ENCODE measurements around the gene PDE11A.
"Not testable (repeated sequence)": the region's sequence is repeated elsewhere in the genome, so short reads cannot be mapped to it uniquely, and the experiment has no call there.

The PDE11A gene

DNA sequence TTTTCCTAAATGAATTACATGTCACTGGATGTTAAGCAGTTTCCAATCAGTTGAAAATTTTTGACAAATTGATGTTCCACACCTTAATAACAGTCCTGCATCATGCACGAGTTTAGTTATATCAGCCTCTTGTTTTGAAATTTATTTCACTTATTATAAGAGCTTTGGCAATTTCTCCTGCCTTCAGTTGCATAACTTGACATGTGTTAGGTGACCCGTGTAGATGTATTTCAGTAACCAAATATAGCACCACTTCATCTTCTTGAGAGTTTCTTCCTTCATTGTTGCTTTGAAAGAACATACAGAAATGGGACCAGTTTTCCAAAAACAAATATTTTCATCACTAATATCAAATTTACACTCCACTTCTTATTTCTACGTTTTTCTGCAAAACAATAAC lies 202.7 kb downstream of the PDE11A start:
- H3K4me3 Mint-ChIP-seq: no peak overlapping the region
- no peaks in the 10 kb centered on the region for H3K36me3 Mint-ChIP-seq (ENCODE audit: insufficient read depth)
- no peak overlapping the region for H3K27ac Mint-ChIP-seq
- ATAC-seq (replicated peaks): no peak
- peaks cover 0 to 13% of the 10 kb centered on the region in 2 donors for H3K27me3 Mint-ChIP-seq
- DNase-seq: no peak
- H3K4me1 Mint-ChIP-seq (ENCODE audit: low read depth in 2 of 2): no peaks in the 10 kb centered on the region
- H3K9me3 Mint-ChIP-seq: peaks cover 0 to 3% of the 10 kb centered on the region in 2 donors

DNA sequence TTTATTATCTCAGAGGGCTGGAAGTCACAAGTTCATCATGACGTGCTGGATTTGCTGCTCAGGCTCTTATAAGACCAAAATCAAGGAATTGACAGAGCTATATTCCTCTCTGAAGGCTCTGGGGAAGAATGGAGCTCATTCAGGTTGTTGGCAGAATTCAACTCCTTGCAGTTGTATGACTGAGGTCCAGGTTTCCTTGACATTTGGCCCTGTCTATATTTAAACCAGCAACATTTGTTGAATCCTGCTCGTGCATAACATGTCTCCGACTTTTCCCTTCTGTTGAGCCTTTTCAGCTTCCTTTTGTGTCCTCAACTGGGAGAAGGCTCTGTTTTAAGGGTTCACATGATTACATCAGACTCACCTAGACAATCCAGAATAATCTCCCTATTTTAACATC lies 203.4 kb downstream of the PDE11A start:
- no peak for ATAC-seq (replicated peaks)
- Mint-ChIP-seq H3K27me3 (peaks cover 0 to 10% of the 10 kb centered on the region in 2 donors), H3K9me3 (peaks cover 0 to 3% of the 10 kb centered on the region in 2 donors), H3K36me3 (ENCODE audit: insufficient read depth) (no peaks in the 10 kb centered on the region), H3K4me1 (ENCODE audit: low read depth in 2 of 2) (no peaks in the 10 kb centered on the region), H3K4me3 (no peak overlapping the region), H3K27ac (no peak overlapping the region)
- DNase-seq: no peak

DNA sequence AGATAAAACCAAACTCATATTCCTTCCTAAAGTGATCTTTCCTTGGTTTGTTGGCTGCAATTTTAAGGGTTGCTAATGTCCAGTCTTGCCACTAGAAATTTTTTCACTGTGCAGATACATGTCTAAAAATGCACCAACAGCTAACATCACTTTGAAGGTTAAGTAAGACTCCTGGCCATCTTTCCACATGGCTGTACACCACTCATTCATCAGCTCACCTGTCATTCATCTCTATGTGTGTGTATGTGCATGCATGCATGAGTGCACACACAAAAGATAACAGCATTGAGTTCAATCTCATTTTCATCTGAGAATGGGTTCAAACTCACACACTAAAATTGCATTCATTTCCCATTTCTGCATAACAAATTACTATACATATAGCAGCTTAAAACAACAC lies 203.8 kb downstream of the PDE11A start:
- no peak overlapping the region for H3K27ac Mint-ChIP-seq
- no peaks in the 10 kb centered on the region for H3K36me3 Mint-ChIP-seq (ENCODE audit: insufficient read depth)
- H3K27me3 Mint-ChIP-seq: peaks cover 0 to 6% of the 10 kb centered on the region in 2 donors
- H3K9me3 Mint-ChIP-seq: peaks cover 0 to 3% of the 10 kb centered on the region in 2 donors
- no peak overlapping the region for H3K4me3 Mint-ChIP-seq
- ATAC-seq (replicated peaks) (no peak), DNase-seq (no peak)
- no peaks in the 10 kb centered on the region for H3K4me1 Mint-ChIP-seq (ENCODE audit: low read depth in 2 of 2)

DNA sequence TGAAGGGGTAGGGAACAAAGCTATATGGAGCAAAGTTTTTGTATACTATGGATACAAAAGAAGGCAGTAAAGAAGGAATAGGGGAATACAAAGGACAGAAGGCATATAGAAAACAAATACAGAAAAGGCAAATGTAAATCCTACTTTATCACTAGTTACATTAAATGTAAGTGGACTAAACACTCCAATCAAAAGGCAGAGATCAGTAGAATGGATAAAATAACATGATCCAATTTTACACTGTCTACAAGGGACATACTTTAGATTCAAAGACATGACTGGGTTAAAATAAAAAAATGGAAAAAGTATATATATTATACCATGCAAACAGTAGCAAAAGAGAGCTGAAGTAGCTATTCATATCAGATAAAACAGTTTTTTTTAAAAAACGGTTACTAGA lies 215.0 kb downstream of the PDE11A start:
- no peak overlapping the region for H3K27ac Mint-ChIP-seq
- H3K36me3 Mint-ChIP-seq (ENCODE audit: insufficient read depth): no peaks in the 10 kb centered on the region
- H3K27me3 Mint-ChIP-seq: peaks cover 5 to 42% of the 10 kb centered on the region in 2 donors
- peaks cover 0 to 7% of the 10 kb centered on the region in 2 donors for H3K9me3 Mint-ChIP-seq
- H3K4me3 Mint-ChIP-seq: no peak overlapping the region
- no peak for DNase-seq
- no peaks in the 10 kb centered on the region for H3K4me1 Mint-ChIP-seq (ENCODE audit: low read depth in 2 of 2)
- no peak for ATAC-seq (replicated peaks)

DNA sequence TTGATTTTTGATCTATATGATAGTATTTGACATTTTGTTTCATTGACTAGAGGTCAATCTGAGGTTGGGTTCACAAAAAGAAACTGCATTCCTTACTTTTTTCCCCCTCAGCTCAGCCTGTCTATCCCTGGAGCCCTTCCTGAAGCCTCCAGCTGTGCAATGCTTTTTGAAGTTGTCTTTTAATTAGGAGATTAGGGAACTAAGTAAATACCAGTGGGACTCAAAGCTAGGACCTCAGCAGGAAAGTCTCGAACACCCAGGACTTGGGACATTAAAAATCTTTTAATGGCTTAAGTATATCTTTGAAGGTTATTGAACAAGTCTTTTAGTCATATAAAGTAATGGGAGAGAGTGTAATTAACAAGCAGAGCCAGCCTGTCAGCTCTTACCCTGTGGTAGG lies 220.2 kb downstream of the PDE11A start:
- Mint-ChIP-seq H3K9me3 (peaks cover 0 to 4% of the 10 kb centered on the region in 2 donors), H3K27ac (no peak overlapping the region)
- no peak for ATAC-seq (replicated peaks)

DNA sequence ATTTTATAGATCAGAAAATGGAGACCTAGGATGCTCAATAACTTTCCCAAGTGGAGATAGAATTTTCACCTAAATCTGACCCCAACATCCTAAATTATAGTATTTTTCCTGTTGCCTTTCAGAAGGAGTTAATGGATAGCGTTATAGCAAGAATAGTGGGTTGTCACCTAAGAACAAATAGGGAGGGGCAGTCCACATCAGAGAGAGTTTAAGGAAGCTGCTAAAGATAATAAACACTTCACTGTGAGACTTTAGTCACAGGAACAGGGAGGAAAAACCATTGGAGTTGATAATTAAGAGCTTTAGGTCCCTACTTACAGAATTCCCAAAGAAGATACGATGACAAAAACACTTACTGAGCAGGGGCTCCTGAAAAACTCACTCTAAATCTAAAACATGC lies 229.4 kb downstream of the PDE11A start:
- ATAC-seq (replicated peaks) (no peak), DNase-seq (no peak)
- H3K4me3 Mint-ChIP-seq: no peak overlapping the region
- no peaks in the 10 kb centered on the region for H3K36me3 Mint-ChIP-seq (ENCODE audit: insufficient read depth)
- H3K9me3 Mint-ChIP-seq: no peaks in the 10 kb centered on the region
- H3K27me3 Mint-ChIP-seq: peaks cover 0 to 14% of the 10 kb centered on the region in 2 donors
- no peak overlapping the region for H3K27ac Mint-ChIP-seq
- H3K4me1 Mint-ChIP-seq (ENCODE audit: low read depth in 2 of 2): no peaks in the 10 kb centered on the region

More for the DNA sequence above, 220.2 kb downstream of the PDE11A start:
- Mint-ChIP-seq H3K27me3 (peaks cover 0 to 48% of the 10 kb centered on the region in 2 donors), H3K36me3 (ENCODE audit: insufficient read depth) (no peaks in the 10 kb centered on the region), H3K4me3 (no peak overlapping the region), H3K4me1 (ENCODE audit: low read depth in 2 of 2) (no peaks in the 10 kb centered on the region)
- no peak for DNase-seq

DNA sequence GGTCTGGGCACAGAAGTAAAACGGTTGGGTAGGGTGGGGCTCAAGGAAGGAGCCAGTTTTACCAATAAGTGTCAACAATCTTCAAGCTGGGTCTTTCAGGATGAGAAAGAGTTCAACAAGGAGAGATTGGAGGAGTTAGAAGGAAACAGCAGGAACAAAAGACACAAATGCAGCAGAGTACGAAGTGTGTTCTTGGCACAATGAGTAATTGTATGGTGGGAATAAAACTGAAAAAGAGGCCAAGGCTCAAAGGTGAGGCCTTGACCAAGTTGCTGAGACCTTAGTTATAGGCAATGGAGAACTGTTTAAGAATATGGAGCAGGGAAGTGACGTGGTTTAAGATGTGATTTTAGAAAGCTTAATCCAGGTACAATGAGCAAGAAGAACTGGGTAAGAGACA lies 230.3 kb downstream of the PDE11A start:
- DNase-seq: no peak
- no peaks in the 10 kb centered on the region for H3K4me1 Mint-ChIP-seq (ENCODE audit: low read depth in 2 of 2)
- no peak for ATAC-seq (replicated peaks)
- peaks cover 0 to 5% of the 10 kb centered on the region in 2 donors for H3K9me3 Mint-ChIP-seq
- H3K27ac Mint-ChIP-seq: no peak overlapping the region
- H3K27me3 Mint-ChIP-seq: peaks cover 0 to 12% of the 10 kb centered on the region in 2 donors
- H3K4me3 Mint-ChIP-seq: no peak overlapping the region
- H3K36me3 Mint-ChIP-seq (ENCODE audit: insufficient read depth): no peaks in the 10 kb centered on the region

DNA sequence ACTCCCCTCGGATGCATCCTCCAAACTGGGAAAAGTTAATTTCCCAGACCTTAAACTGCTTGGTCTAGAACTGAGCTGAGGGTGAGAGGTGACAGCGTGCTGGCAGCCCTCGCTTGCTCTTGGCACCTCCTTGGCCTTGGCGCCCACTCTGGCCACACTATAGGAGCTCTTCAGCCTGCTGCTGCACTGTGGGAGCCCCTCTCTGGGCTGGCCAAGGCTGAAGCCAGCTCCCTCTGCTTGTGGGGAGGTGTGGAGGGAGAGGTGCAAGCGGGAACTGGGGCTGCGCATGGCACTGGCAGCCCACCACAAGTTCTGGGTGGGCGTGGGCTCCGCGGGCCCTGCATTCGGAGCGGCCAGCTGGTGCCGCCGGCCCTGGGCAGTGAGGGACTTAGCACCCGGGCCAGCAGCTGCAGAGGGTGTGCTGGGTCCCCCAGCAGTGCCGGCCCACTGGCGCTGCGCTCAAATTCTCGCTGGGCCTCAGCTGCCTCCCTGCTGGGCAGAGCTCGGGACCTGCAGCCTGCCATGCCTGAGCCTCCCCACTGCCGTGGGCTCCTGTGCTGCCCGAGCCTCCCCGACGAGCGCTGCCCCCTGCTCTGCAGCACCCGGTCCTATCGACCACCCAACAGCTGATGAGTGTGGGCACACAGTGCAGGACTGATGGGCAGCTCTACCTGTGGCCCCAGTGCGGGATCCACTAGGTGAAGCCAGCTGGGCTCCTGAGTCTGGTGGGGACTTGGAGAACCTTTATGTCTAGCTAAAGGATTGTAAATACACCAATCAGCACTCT lies 237.0 kb downstream of the PDE11A start:
- peaks cover 0 to 11% of the 10 kb centered on the region in 2 donors for H3K9me3 Mint-ChIP-seq
- H3K36me3 Mint-ChIP-seq (ENCODE audit: insufficient read depth); DNase-seq; H3K4me3 Mint-ChIP-seq; H3K27ac Mint-ChIP-seq; ATAC-seq (replicated peaks); H3K4me1 Mint-ChIP-seq (ENCODE audit: low read depth in 2 of 2): not testable (repeated sequence)
- peaks cover 0 to 22% of the 10 kb centered on the region in 2 donors for H3K27me3 Mint-ChIP-seq

DNA sequence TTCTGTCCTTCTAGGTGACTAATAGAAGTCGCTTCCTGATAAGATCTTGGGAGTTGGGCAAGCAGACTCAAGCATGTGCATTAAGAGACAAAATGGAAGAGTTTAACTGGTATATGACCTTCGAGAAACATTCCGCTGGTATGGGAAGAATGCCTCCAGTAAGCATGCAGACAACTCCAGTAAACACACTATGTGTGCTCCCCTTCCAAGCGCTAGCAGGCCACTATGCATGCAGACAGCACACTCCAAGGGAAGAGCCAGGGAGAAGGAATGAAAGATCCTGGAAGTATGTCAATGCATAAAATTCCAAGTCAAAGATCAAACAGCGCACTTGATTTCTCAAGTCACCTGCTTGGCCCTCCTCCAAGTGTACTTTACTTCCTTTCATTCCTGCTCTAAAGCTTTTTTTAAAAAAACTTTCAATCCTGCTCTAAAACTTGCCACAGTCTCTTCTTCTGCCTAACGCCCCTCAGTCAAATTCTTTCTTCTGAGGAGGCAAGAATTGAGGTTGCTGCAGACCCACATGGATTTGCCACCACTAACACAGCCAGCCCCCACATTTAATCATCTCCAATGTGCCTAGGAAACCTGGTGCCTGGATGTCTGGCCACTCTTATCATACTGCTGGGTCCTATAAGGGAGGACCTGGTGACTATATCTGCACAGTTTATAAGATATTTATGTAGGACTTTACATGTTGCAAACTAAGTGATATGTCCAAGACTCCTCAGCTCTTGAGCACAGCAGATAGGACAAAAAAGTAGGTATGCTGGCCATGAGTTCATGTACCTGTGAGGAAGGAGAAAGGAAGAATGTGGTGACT lies 239.8 kb downstream of the PDE11A start:
- DNase-seq (no peak), ATAC-seq (replicated peaks) (no peak)
- Mint-ChIP-seq H3K4me1 (ENCODE audit: low read depth in 2 of 2) (no peaks in the 10 kb centered on the region), H3K4me3 (no peak overlapping the region), H3K9me3 (peaks cover 0 to 11% of the 10 kb centered on the region in 2 donors), H3K27me3 (peaks cover 0 to 22% of the 10 kb centered on the region in 2 donors), H3K36me3 (ENCODE audit: insufficient read depth) (no peaks in the 10 kb centered on the region), H3K27ac (no peak overlapping the region)

DNA sequence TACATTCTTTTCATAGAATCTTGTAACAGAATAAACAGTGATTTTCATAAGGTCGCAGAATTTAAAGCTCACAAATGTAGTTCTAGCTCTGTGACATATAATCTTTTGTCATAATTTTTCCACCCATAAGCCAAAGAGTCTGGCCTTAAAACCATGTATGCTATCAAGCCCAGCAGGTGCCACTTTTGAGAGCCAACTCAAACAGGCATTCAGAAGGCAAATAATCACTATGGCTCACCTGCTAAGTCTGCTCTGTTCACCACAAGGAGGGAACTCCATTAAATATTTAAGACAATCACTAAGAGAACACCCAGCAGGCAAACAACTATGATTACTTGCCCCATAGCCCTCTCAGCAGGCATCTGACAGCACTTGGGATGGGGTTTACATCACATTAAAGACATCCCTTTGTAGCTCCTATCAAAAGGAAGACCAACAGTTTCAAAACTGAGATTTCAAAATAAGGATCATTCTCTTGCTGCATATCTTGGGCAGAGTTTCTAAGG lies 241.6 kb downstream of the PDE11A start:
- DNase-seq: no peak
- Mint-ChIP-seq H3K27me3 (peaks cover 6 to 8% of the 10 kb centered on the region in 2 donors), H3K9me3 (no peaks in the 10 kb centered on the region), H3K4me3 (no peak overlapping the region), H3K27ac (no peak overlapping the region), H3K36me3 (ENCODE audit: insufficient read depth) (no peaks in the 10 kb centered on the region), H3K4me1 (ENCODE audit: low read depth in 2 of 2) (no peaks in the 10 kb centered on the region)
- ATAC-seq (replicated peaks): no peak

DNA sequence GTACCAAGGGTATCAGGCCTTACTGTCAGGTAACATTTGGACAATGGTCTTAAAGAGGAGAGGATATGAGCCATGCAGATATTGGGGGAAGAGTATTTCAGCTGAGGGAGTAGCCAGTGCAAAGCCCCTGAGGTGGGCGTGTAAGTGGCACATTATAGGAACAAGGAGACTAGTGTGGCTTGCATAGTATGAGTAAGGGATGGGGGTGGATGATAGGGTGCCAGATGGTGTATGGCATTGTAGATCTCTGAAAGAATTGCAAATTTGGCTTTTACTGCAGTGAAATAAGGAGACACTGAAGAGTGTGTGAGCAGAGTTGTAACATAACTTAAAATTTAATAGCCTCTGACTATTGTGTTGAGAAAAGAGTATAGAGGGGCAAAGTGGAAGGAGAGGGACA lies 244.0 kb downstream of the PDE11A start:
- no peak overlapping the region for H3K27ac Mint-ChIP-seq
- H3K36me3 Mint-ChIP-seq (ENCODE audit: insufficient read depth): no peaks in the 10 kb centered on the region
- no peaks in the 10 kb centered on the region for H3K4me1 Mint-ChIP-seq (ENCODE audit: low read depth in 2 of 2)
- DNase-seq: no peak
- H3K27me3 Mint-ChIP-seq: peaks cover 14 to 23% of the 10 kb centered on the region in 2 donors
- H3K4me3 Mint-ChIP-seq: no peak overlapping the region
- ATAC-seq (replicated peaks): no peak
- H3K9me3 Mint-ChIP-seq: no peaks in the 10 kb centered on the region

DNA sequence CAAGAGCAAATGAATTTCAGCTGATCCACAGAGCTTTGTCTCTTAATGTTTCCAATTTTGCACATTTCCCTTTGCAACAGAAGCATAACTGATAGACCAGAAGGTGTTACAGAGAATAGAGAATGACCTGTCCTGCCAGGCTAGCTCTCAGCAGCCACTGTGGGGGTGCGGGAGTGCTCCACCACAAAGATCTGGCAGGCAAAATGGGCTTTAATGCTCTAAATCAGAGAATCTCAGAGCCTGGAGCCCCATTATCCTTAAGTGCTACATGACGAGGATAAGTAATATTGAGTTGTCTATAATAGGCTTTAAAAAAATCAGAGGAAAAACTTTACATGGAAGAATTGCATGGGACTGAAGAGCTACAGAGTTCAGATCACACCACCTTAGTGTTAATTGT lies 245.7 kb downstream of the PDE11A start:
- Mint-ChIP-seq H3K9me3 (no peaks in the 10 kb centered on the region), H3K36me3 (ENCODE audit: insufficient read depth) (no peaks in the 10 kb centered on the region), H3K4me3 (no peak overlapping the region), H3K27me3 (peaks cover 20 to 21% of the 10 kb centered on the region in 2 donors), H3K4me1 (ENCODE audit: low read depth in 2 of 2) (no peaks in the 10 kb centered on the region), H3K27ac (no peak overlapping the region)
- no peak for ATAC-seq (replicated peaks)
- no peak for DNase-seq

DNA sequence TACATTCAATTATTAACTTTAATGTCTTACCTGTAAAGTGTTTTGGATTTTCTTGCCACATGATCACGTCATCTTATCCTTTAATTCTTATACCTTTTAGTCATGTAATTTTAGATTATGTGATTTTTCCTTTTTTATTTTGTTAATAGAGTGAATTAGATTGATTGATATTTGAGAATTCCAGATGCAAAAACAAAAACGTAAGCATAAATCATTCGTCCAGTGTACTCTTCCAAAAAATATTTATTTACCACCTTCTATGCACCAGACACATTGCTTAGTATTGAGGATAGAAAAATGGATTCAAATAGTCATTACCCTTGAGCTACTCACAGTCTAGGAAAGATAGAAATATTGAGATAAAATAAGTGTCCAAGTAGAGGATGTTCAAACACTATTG lies 249.6 kb downstream of the PDE11A start:
- Mint-ChIP-seq H3K27me3 (peaks cover 21 to 26% of the 10 kb centered on the region in 2 donors), H3K4me3 (no peak overlapping the region), H3K4me1 (ENCODE audit: low read depth in 2 of 2) (no peaks in the 10 kb centered on the region), H3K36me3 (ENCODE audit: insufficient read depth) (no peaks in the 10 kb centered on the region), H3K27ac (no peak overlapping the region), H3K9me3 (no peaks in the 10 kb centered on the region)
- ATAC-seq (replicated peaks) (no peak), DNase-seq (no peak)

All from effector memory CD8-positive, alpha-beta T cell (primary cell).